Activated T-cell treated with anti-CD3 and anti-CD28 coated beads, Interleukin-2, amount 50 U/mL, for 24 hours (primary cell): Measurements from ENCODE around the gene HOXA13.

ENCODE experiments used
- DNase-seq: peaks from one replicate; pipeline ENCODE4 v3.0.0-alpha.2; 2020
- H3K27ac Mint-ChIP-seq: 2 replicates; pipeline ENCODE4 v1.8.0; 2020; ENCODE audit warnings: mild to moderate bottlenecking, mixed read lengths
- H3K27me3 Mint-ChIP-seq: 2 replicates; pipeline ENCODE4 v1.8.0; 2020; ENCODE audit warnings: mixed read lengths
- H3K36me3 Mint-ChIP-seq: 2 replicates; pipeline ENCODE4 v1.8.0; 2020; ENCODE audit warnings: low read depth, mixed read lengths
- H3K4me1 Mint-ChIP-seq: 2 replicates; pipeline ENCODE4 v1.8.0; 2020; ENCODE audit warnings: low read depth, mixed read lengths
- H3K4me3 Mint-ChIP-seq: 2 replicates; pipeline ENCODE4 v1.8.0; 2020; ENCODE audit warnings: mild to moderate bottlenecking, moderate library complexity, mixed read lengths
- H3K9me3 Mint-ChIP-seq: 2 replicates; pipeline ENCODE4 v1.8.0; 2020; ENCODE audit warnings: mixed read lengths

HOXA13 gene

GRCh38 chr7:27169658-27170425, 30.0 kb downstream of the HOXA13 start:
- Mint-ChIP-seq H3K27me3 (peaks cover 78% of the 10 kb centered on the region), H3K4me3 (no peak overlapping the region), H3K27ac (no peak overlapping the region), H3K4me1 (peaks cover 41% of the 10 kb centered on the region), H3K36me3 (no peaks in the 10 kb centered on the region), H3K9me3 (no peaks in the 10 kb centered on the region)
- peak; percentile 32 for DNase-seq

- no peaks in the 10 kb centered on the region for H3K36me3 Mint-ChIP-seq
- no peak overlapping the region for H3K4me3 Mint-ChIP-seq
- DNase-seq, result peak; percentile 59
- peak overlapping the region; percentile 30 for H3K27ac Mint-ChIP-seq
- H3K9me3 Mint-ChIP-seq, result no peaks in the 10 kb centered on the region
- peaks cover 49% of the 10 kb centered on the region for H3K4me1 Mint-ChIP-seq
- peaks cover 84% of the 10 kb centered on the region for H3K27me3 Mint-ChIP-seq
Measured at GRCh38 chr7:27168265-27168947, 31.5 kb downstream of the HOXA13 start.

GRCh38 chr7:27167916-27168264, 32.0 kb downstream of the HOXA13 start:
- Mint-ChIP-seq H3K4me3 (no peak overlapping the region), H3K36me3 (no peaks in the 10 kb centered on the region), H3K27me3 (peaks cover 89% of the 10 kb centered on the region), H3K9me3 (no peaks in the 10 kb centered on the region), H3K27ac (peak overlapping the region; percentile 30), H3K4me1 (peaks cover 49% of the 10 kb centered on the region)
- peak; percentile 20 for DNase-seq

- H3K9me3 Mint-ChIP-seq, result no peaks in the 10 kb centered on the region
- peak overlapping the region; percentile 26 for H3K27ac Mint-ChIP-seq
- no peaks in the 10 kb centered on the region for H3K36me3 Mint-ChIP-seq
- H3K27me3 Mint-ChIP-seq, result peaks cover 91% of the 10 kb centered on the region
- peak overlapping the region; percentile 21 for H3K4me3 Mint-ChIP-seq
- peaks cover 40% of the 10 kb centered on the region for H3K4me1 Mint-ChIP-seq
- DNase-seq, result peak; percentile 43
Measured at GRCh38 chr7:27166531-27167505, 33.1 kb downstream of the HOXA13 start.

GRCh38 chr7:27165996-27166530, 33.8 kb downstream of the HOXA13 start:
- Mint-ChIP-seq H3K36me3 (no peaks in the 10 kb centered on the region), H3K4me3 (peak overlapping the region; percentile 33), H3K27me3 (peaks cover 88% of the 10 kb centered on the region), H3K9me3 (no peaks in the 10 kb centered on the region), H3K4me1 (peaks cover 36% of the 10 kb centered on the region), H3K27ac (peak overlapping the region; percentile 79)
- peak; percentile 47 for DNase-seq

- Mint-ChIP-seq H3K4me1 (peaks cover 37% of the 10 kb centered on the region), H3K27ac (peak within 1 kb of the TSS; percentile 79), H3K36me3 (no peaks in the 10 kb centered on the region), H3K4me3 (peak within 1 kb of the TSS; percentile 33), H3K27me3 (peaks cover 86% of the 10 kb centered on the region), H3K9me3 (no peaks in the 10 kb centered on the region)
- peak; percentile 53 for DNase-seq
Measured at GRCh38 chr7:27165089-27165995, 34.5 kb downstream of the HOXA13 start, which contains the start of gene HOXA9. HOXA9 (minus strand) TSS chr7:27165537; CDS start chr7:27165457, 80 bp downstream.

GRCh38 chr7:27164367-27165088, 35.4 kb downstream of the HOXA13 start:
- Mint-ChIP-seq H3K27ac (peak overlapping the region; percentile 59), H3K4me3 (peak overlapping the region; percentile 20)
- peak; percentile 53 for DNase-seq

GRCh38 chr7:27164045-27164366, 35.9 kb downstream of the HOXA13 start:
- Mint-ChIP-seq H3K4me3 (no peak overlapping the region), H3K27ac (peak overlapping the region; percentile 3), H3K27me3 (peaks cover 89% of the 10 kb centered on the region), H3K4me1 (peaks cover 37% of the 10 kb centered on the region), H3K36me3 (no peaks in the 10 kb centered on the region), H3K9me3 (no peaks in the 10 kb centered on the region)
- DNase-seq, result no peak

More at GRCh38 chr7:27164367-27165088, 35.4 kb downstream of the HOXA13 start:
- Mint-ChIP-seq H3K4me1 (peaks cover 37% of the 10 kb centered on the region), H3K9me3 (no peaks in the 10 kb centered on the region), H3K36me3 (no peaks in the 10 kb centered on the region), H3K27me3 (peaks cover 89% of the 10 kb centered on the region)

- H3K4me1 Mint-ChIP-seq, result peaks cover 35% of the 10 kb centered on the region
- peaks cover 89% of the 10 kb centered on the region for H3K27me3 Mint-ChIP-seq
- no peak overlapping the region for H3K4me3 Mint-ChIP-seq
- H3K36me3 Mint-ChIP-seq, result no peaks in the 10 kb centered on the region
- H3K9me3 Mint-ChIP-seq, result no peaks in the 10 kb centered on the region
- DNase-seq, result peak; percentile 30
- H3K27ac Mint-ChIP-seq, result no peak overlapping the region
Measured at GRCh38 chr7:27163288-27164044, 36.4 kb downstream of the HOXA13 start.

GRCh38 chr7:27162561-27163287, 37.2 kb downstream of the HOXA13 start:
- H3K9me3 Mint-ChIP-seq, result no peaks in the 10 kb centered on the region
- no peaks in the 10 kb centered on the region for H3K36me3 Mint-ChIP-seq
- no peak overlapping the region for H3K4me3 Mint-ChIP-seq
- H3K27ac Mint-ChIP-seq, result no peak overlapping the region
- no peak for DNase-seq
- peaks cover 89% of the 10 kb centered on the region for H3K27me3 Mint-ChIP-seq
- peaks cover 37% of the 10 kb centered on the region for H3K4me1 Mint-ChIP-seq

GRCh38 chr7:27161721-27162560, 38.0 kb downstream of the HOXA13 start:
- Mint-ChIP-seq H3K4me3 (no peak overlapping the region), H3K36me3 (no peaks in the 10 kb centered on the region), H3K27me3 (peaks cover 89% of the 10 kb centered on the region), H3K27ac (no peak overlapping the region), H3K9me3 (no peaks in the 10 kb centered on the region), H3K4me1 (peaks cover 37% of the 10 kb centered on the region)
- peak; percentile 31 for DNase-seq
